Liver (tissue), 9 donors: ENCODE results near the gene MTMR11. TPM values are rescaled to one million over a fixed set of nuclear protein-coding genes. Genes with fewer than 3 reads are reported as not detected.
A peak's percentile ranks its signal among the peaks of the same experiment; 100 is the strongest.

Experiments used
- DNase-seq: peaks from one replicate; pipeline ENCODE4 v3.0.0-alpha.2; 2017; ENCODE audit warnings: low spot score
- H3K27ac ChIP-seq, 2 donors: one replicate each; pipeline ENCODE4 v1.7.0; 2013; ENCODE audit warnings: inconsistent platforms in 2 of 2, low read length in 2 of 2, control low read depth in 1 of 2, low read depth in 1 of 2, mild to moderate bottlenecking in 1 of 2
- H3K27me3 ChIP-seq, 4 donors: one replicate each; pipeline versions ENCODE4 v1.6.1 to v1.7.0; 2013; ENCODE audit warnings: low read length in 3 of 4, inconsistent platforms in 1 of 4, mild to moderate bottlenecking in 1 of 4, moderate library complexity in 1 of 4; ENCODE audit not compliant: control insufficient read depth in 4 of 4, insufficient read depth in 4 of 4
- H3K36me3 ChIP-seq, 4 donors: one replicate each; pipeline versions ENCODE4 v1.6.1 to v1.7.0; 2013; ENCODE audit warnings: low read length in 3 of 4, mild to moderate bottlenecking in 3 of 4, low read depth in 1 of 4, moderate library complexity in 1 of 4; ENCODE audit not compliant: control insufficient read depth in 4 of 4, insufficient read depth in 3 of 4
- H3K4me1 ChIP-seq, 4 donors: one replicate each; pipeline versions ENCODE4 v1.6.1 to v1.7.0; 2013; ENCODE audit warnings: low read length in 3 of 4, mild to moderate bottlenecking in 3 of 4, moderate library complexity in 1 of 4; ENCODE audit not compliant: control insufficient read depth in 4 of 4, insufficient read depth in 4 of 4
- H3K4me3 ChIP-seq, 3 donors: one replicate each; pipeline versions ENCODE4 v1.6.1 to v1.7.0; 2013; ENCODE audit warnings: low read length in 3 of 3, control low read depth in 1 of 3, low read depth in 1 of 3, mild to moderate bottlenecking in 1 of 3
- H3K9ac ChIP-seq, 2 donors: one replicate each; pipeline ENCODE4 v1.7.0; 2013; ENCODE audit warnings: low read length in 2 of 2, mild to moderate bottlenecking in 2 of 2, moderate library complexity in 2 of 2, control low read depth in 1 of 2, low read depth in 1 of 2
- H3K9me3 ChIP-seq, 4 donors: one replicate each; pipeline versions ENCODE4 v1.6.1 to v1.7.0; 2013; ENCODE audit warnings: low read length in 3 of 4; ENCODE audit not compliant: control insufficient read depth in 4 of 4
- ATF3 ChIP-seq: IDR thresholded peaks from 2 replicates; pipeline ENCODE4 v1.6.1; 2016; ENCODE audit warnings: antibody characterized with exemption
- EGR1 ChIP-seq, 2 donors: IDR thresholded peaks; 2 replicates each; pipeline ENCODE4 v1.6.1; 2016 to 2018; ENCODE audit warnings: antibody characterized with exemption in 2 of 2, low read depth in 2 of 2
- FOXA1 ChIP-seq: IDR thresholded peaks from 2 replicates; pipeline ENCODE4 v1.6.1; 2016; ENCODE audit warnings: antibody characterized with exemption
- FOXA2 ChIP-seq: IDR thresholded peaks from 2 replicates; pipeline ENCODE4 v1.6.1; 2016; ENCODE audit warnings: antibody characterized with exemption
- HNF4A ChIP-seq, 2 donors: conservative IDR thresholded peaks; 2 replicates each; pipeline ENCODE4 v1.6.1; 2016; ENCODE audit warnings: antibody characterized with exemption in 2 of 2, mild to moderate bottlenecking in 2 of 2
- HNF4G ChIP-seq: IDR thresholded peaks from 2 replicates; pipeline ENCODE4 v1.6.1; 2016; ENCODE audit warnings: antibody characterized with exemption
- JUND ChIP-seq, 2 donors: IDR thresholded peaks; 2 replicates each; pipeline ENCODE4 v1.6.1; 2016; ENCODE audit warnings: antibody characterized with exemption in 2 of 2
- MAX ChIP-seq: IDR thresholded peaks from 2 replicates; pipeline ENCODE4 v1.6.1; 2016; ENCODE audit warnings: antibody characterized with exemption
- NR2F2 ChIP-seq: IDR thresholded peaks from 2 replicates; pipeline ENCODE4 v1.6.1; 2016; ENCODE audit warnings: antibody characterized with exemption
- RAD21 ChIP-seq, 2 donors: IDR thresholded peaks; 2 replicates each; pipeline ENCODE4 v1.6.1; 2016; ENCODE audit warnings: antibody characterized with exemption in 2 of 2, mild to moderate bottlenecking in 2 of 2
- RXRA ChIP-seq, 2 donors: IDR thresholded peaks; 2 replicates each; pipeline ENCODE4 v1.6.1; 2017 to 2018; ENCODE audit warnings: antibody characterized with exemption in 2 of 2, mild to moderate bottlenecking in 1 of 2
- SP1 ChIP-seq: IDR thresholded peaks from 2 replicates; pipeline ENCODE4 v1.6.1; 2018; ENCODE audit warnings: antibody characterized with exemption, mild to moderate bottlenecking
- TAF1 ChIP-seq: conservative IDR thresholded peaks from 2 replicates; pipeline ENCODE4 v1.6.1; 2016; ENCODE audit warnings: antibody characterized with exemption, mild to moderate bottlenecking
- YY1 ChIP-seq: IDR thresholded peaks from 2 replicates; pipeline ENCODE4 v1.6.1; 2016; ENCODE audit warnings: antibody characterized with exemption, mild to moderate bottlenecking
- WGBS: extraction: QIAGEN DNeasy Blood & Tissue Kit; methylation state at CpG from one replicate; pipeline ENCODE4 v1.1.7; 2013; 5-methylcytosine and 5-hydroxymethylcytosine counted together
- polyA plus RNA-seq, 2 donors: library from polyadenylated mRNA; stranded (reverse) in 1 of 2; unstranded in 1 of 2; fragments of 200-250 nt in 1 of 2; fragments of >200 nt in 1 of 2; fragmentation: Nextera tagmentation in 1 of 2; extraction: Ambion mirVana in 1 of 2; gene quantifications; one replicate each; pipeline versions ENCODE4 v1.2.1 to v1.2.3, GENCODE V29; 2013 to 2015
- total RNA-seq, 2 donors: library from RNA; depleted of rRNA; stranded (reverse); fragments of >200 nt; gene quantifications; one replicate each; pipeline ENCODE4 v1.2.3, GENCODE V29; 2014
- TF ChIP-seq, protein P1 (sequence below): IDR thresholded peaks from 2 replicates; pipeline ENCODE4 v1.6.1; 2016; ENCODE audit warnings: antibody characterized with exemption
- TF ChIP-seq, protein P2 (sequence below): fragments of 150-350 bp; IDR thresholded peaks from 2 replicates; pipeline ENCODE4 v1.5.1; 2017; ENCODE audit warnings: improper control_type of control experiment, low read depth, low read length; ENCODE audit not compliant: missing input control
- donor health status: healthy.
- donor health status: healthy.
- donor health status: healthy.
- donor health status: healthy.
- donor health status: healthy.

MTMR11 gene
- total and polyA plus RNA-seq, 4 donors: 1.5 to 2.1 (median 1.8) TPM

- WGBS: 94% methylated on average over 4 of the region's 4 CpGs
- no peak for DNase-seq
- Histone ChIP-seq H3K36me3 (no peaks in the 10 kb centered on the region), H3K27ac (no peak overlapping the region), H3K9ac (no peak overlapping the region), H3K4me1 (peaks cover 2 to 19% (median 6%) of the 10 kb centered on the region in 4 donors), H3K27me3 (no peaks in the 10 kb centered on the region), H3K4me3 (no peak overlapping the region), H3K9me3 (no peaks in the 10 kb centered on the region)
- TF ChIP-seq RXRA (IDR thresholded peaks at IDR 0.05): no peak
- TF ChIP-seq, protein P1, sequence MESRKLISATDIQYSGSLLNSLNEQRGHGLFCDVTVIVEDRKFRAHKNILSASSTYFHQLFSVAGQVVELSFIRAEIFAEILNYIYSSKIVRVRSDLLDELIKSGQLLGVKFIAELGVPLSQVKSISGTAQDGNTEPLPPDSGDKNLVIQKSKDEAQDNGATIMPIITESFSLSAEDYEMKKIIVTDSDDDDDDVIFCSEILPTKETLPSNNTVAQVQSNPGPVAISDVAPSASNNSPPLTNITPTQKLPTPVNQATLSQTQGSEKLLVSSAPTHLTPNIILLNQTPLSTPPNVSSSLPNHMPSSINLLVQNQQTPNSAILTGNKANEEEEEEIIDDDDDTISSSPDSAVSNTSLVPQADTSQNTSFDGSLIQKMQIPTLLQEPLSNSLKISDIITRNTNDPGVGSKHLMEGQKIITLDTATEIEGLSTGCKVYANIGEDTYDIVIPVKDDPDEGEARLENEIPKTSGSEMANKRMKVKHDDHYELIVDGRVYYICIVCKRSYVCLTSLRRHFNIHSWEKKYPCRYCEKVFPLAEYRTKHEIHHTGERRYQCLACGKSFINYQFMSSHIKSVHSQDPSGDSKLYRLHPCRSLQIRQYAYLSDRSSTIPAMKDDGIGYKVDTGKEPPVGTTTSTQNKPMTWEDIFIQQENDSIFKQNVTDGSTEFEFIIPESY: no peak
- TF ChIP-seq TAF1: no peak
- TF ChIP-seq, protein P2, sequence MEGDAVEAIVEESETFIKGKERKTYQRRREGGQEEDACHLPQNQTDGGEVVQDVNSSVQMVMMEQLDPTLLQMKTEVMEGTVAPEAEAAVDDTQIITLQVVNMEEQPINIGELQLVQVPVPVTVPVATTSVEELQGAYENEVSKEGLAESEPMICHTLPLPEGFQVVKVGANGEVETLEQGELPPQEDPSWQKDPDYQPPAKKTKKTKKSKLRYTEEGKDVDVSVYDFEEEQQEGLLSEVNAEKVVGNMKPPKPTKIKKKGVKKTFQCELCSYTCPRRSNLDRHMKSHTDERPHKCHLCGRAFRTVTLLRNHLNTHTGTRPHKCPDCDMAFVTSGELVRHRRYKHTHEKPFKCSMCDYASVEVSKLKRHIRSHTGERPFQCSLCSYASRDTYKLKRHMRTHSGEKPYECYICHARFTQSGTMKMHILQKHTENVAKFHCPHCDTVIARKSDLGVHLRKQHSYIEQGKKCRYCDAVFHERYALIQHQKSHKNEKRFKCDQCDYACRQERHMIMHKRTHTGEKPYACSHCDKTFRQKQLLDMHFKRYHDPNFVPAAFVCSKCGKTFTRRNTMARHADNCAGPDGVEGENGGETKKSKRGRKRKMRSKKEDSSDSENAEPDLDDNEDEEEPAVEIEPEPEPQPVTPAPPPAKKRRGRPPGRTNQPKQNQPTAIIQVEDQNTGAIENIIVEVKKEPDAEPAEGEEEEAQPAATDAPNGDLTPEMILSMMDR: no peak
- no peak for TF ChIP-seq HNF4A (conservative IDR thresholded peaks at IDR 0.05)
- TF ChIP-seq FOXA2: no peak
- TF ChIP-seq HNF4G: no peak
- no peak for TF ChIP-seq EGR1 (IDR thresholded peaks at IDR 0.05; ENCODE audit: low read depth in 2 of 2)
- no peak for TF ChIP-seq MAX
- no peak for TF ChIP-seq YY1
Measured at GRCh38 chr1:149896575-149896974, 40.1 kb downstream of the MTMR11 start.

GRCh38 chr1:149888999-149889289 is 47.7 kb downstream of the MTMR11 start:
- peak overlapping the region; percentile 100 for H3K27ac ChIP-seq
- peaks cover 6 to 22% (median 10%) of the 10 kb centered on the region in 4 donors for H3K4me1 ChIP-seq
- no peak overlapping the region for H3K9ac ChIP-seq
- H3K27me3 ChIP-seq: no peaks in the 10 kb centered on the region
- no peak for TF ChIP-seq FOXA1
- TF ChIP-seq EGR1 (IDR thresholded peaks at IDR 0.05; ENCODE audit: low read depth in 2 of 2): no peak
- TF ChIP-seq HNF4A (conservative IDR thresholded peaks at IDR 0.05): no peak
- TF ChIP-seq SP1: no peak
- TF ChIP-seq RAD21 (IDR thresholded peaks at IDR 0.05): no peak
- DNase-seq: no peak
- WGBS: 32% methylated on average over 6 of the region's 6 CpGs
- peak overlapping the region; percentile 36 to 71 (median 57) for H3K4me3 ChIP-seq
- no peaks in the 10 kb centered on the region for H3K9me3 ChIP-seq
- H3K36me3 ChIP-seq: no peaks in the 10 kb centered on the region

- WGBS: 3% methylated on average over 28 of the region's 28 CpGs
- peaks cover 6 to 27% (median 14%) of the 10 kb centered on the region in 4 donors for H3K4me1 ChIP-seq
- no peaks in the 10 kb centered on the region for H3K27me3 ChIP-seq
- peak; percentile 87 for DNase-seq
- peak overlapping the region; percentile 36 to 71 (median 57) for H3K4me3 ChIP-seq
- H3K9me3 ChIP-seq: no peaks in the 10 kb centered on the region
- H3K36me3 ChIP-seq: no peaks in the 10 kb centered on the region
- peak overlapping the region; percentile 100 for H3K27ac ChIP-seq
- peak overlapping the region; percentile 31 to 70 for H3K9ac ChIP-seq
- peak; percentile 61 to 70 for TF ChIP-seq RAD21 (IDR thresholded peaks at IDR 0.05)
- TF ChIP-seq ATF3: no peak
- no peak for TF ChIP-seq FOXA2
- TF ChIP-seq YY1: peak; percentile 91
- no peak for TF ChIP-seq TAF1
- TF ChIP-seq SP1: peak; percentile 16
- TF ChIP-seq JUND (IDR thresholded peaks at IDR 0.05): peak in 1 of 2 donors; percentile 46
- TF ChIP-seq NR2F2: peak; percentile 57
- TF ChIP-seq, protein P2: peak; percentile 51
- TF ChIP-seq HNF4A (conservative IDR thresholded peaks at IDR 0.05): peak; percentile 19 to 50
- no peak for TF ChIP-seq HNF4G
- TF ChIP-seq MAX: peak; percentile 39
Measured at GRCh38 chr1:149888247-149888998, 48.3 kb downstream of the MTMR11 start.
